HUES48 (cell line): ENCODE results near the gene WDR41.

Experiments
- H3K27ac ChIP-seq: one replicate; pipeline ENCODE4 v1.7.0; 2013; ENCODE audit warnings: low read depth, low read length, inconsistent platforms
- H3K27me3 ChIP-seq: 2 replicates; pipeline ENCODE4 v1.6.1; 2013; ENCODE audit warnings: mild to moderate bottlenecking, low read length; ENCODE audit not compliant: control insufficient read depth, insufficient read depth
- H3K36me3 ChIP-seq: 2 replicates; pipeline ENCODE4 v1.6.1; 2013; ENCODE audit warnings: low read length; ENCODE audit not compliant: control insufficient read depth, insufficient read depth
- H3K4me1 ChIP-seq: 2 replicates; pipeline ENCODE4 v1.6.1; 2013; ENCODE audit warnings: mild to moderate bottlenecking, low read length; ENCODE audit not compliant: control insufficient read depth, insufficient read depth
- H3K4me3 ChIP-seq: 2 replicates; pipeline ENCODE4 v1.5.1; 2013; ENCODE audit warnings: mild to moderate bottlenecking, low read depth, low read length
- H3K9ac ChIP-seq: 2 replicates; pipeline ENCODE4 v1.6.1; 2013; ENCODE audit warnings: mild to moderate bottlenecking, low read depth, low read length, moderate library complexity
- H3K9me3 ChIP-seq: 2 replicates; pipeline ENCODE4 v1.6.1; 2013; ENCODE audit warnings: low read length; ENCODE audit not compliant: control insufficient read depth, insufficient read depth

WDR41 gene

DNA sequence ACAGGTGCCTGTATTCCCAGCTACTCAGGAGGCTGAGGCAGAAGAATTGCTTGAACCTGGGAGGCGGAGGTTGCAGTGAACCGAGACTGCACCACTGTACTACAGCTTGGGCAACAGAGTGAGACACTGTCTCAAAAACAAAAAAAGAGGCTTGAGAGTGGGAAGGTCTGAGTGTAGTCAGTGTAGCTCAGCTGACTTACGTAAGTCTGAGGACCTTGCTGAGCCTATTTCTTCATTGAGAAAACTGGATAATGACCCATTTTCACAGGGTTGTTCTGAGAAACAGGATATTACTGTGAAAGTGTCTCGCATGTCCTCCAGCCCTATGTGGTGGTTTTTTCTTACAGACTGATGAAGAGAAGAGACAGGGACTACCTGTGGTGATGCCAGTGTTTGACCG, 66.7 kb downstream of the WDR41 start:
- Histone ChIP-seq H3K4me3 (no peak overlapping the region), H3K4me1 (no peaks in the 10 kb centered on the region), H3K27me3 (no peaks in the 10 kb centered on the region), H3K9ac (no peak overlapping the region), H3K36me3 (peaks cover 5% of the 10 kb centered on the region; the same call in 1 of the 2 replicates), H3K9me3 (no peaks in the 10 kb centered on the region), H3K27ac (no peak overlapping the region)

DNA sequence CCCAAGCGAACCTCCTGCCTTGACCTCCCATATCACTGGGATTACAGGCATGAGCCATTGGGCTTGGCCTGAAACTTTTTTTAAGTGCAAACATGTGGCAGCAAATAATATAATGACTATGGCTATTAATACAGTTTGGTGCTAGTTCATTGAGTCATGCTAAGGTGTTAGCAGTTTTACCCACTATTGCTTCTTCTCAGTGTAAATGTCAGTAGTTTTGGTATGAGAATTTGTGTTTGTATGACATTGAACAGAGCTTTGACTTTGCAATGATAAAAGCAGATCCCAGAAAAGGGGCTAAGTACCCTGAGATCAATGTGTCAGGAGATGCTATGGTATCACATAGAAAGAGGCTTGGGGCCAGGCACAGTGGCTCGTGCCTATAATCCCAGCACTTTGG, 67.2 kb downstream of the WDR41 start:
- no peaks in the 10 kb centered on the region for H3K27me3 ChIP-seq
- 0 out of 2 replicates have a peak, but pooled peaks cover under 1% of the 10 kb centered on the region for H3K36me3 ChIP-seq
- no peak overlapping the region for H3K4me3 ChIP-seq
- H3K4me1 ChIP-seq: no peaks in the 10 kb centered on the region
- no peak overlapping the region for H3K9ac ChIP-seq
- H3K27ac ChIP-seq: no peak overlapping the region
- no peaks in the 10 kb centered on the region for H3K9me3 ChIP-seq

DNA sequence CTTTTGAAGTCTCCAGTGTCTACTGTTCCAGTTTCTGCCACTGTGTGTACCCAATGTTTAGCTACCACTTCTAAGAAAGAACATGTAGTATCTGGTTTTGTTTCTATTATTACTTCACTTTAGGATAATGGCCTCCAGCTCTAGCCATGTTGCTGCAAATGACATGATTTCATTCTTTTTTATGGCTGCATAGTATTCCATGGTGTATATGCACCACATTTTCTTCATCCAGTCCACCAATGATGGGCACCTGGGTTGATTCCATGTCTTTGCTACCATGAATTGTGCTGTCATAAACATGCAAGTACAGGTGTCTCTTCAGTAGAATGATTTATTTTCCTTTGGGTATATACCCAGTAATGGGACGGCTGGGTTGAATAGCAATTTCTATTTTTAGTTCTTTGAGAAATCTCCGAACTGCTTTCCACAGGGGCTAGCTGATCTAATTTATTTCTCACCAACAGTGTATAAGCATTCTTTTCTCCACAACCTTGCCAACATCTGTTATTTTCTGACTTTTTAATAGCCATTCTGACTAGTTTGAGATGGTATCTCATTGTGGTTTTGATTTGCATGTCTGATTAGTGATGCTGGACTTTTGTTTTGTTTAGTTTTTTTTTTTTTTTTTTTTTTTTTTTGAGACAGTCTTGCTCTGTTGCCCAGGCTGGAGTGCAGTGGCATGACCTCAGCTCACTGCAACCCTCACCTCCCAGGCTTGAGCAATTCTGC, 68.9 kb downstream of the WDR41 start:
- no peak overlapping the region for H3K4me3 ChIP-seq
- H3K27ac ChIP-seq: no peak overlapping the region
- no peaks in the 10 kb centered on the region for H3K4me1 ChIP-seq
- no peaks in the 10 kb centered on the region for H3K9me3 ChIP-seq
- no peak overlapping the region for H3K9ac ChIP-seq
- no peaks in the 10 kb centered on the region for H3K27me3 ChIP-seq
- H3K36me3 ChIP-seq: no peaks in the 10 kb centered on the region

DNA sequence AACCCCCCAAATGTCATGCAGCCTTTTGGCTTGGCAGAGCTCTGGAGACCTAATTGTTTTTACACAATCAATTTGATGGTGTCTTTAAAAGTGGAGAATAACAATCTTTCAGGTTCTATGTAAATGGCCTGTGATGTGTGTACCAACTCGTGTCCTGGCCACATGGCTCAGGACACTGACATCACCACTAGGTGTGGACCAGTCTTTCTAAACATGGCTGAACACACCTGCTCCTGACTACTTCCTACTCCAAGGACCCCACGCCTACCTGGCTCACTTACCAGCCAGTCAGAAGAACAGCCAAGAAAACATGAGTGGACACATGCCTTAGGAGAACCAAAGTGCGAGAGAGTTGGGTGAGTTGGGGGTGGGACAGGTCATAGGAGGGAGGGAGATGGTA, 71.2 kb downstream of the WDR41 start:
- H3K27ac ChIP-seq: no peak overlapping the region
- no peaks in the 10 kb centered on the region for H3K27me3 ChIP-seq
- H3K36me3 ChIP-seq: no peaks in the 10 kb centered on the region
- no peak overlapping the region for H3K4me3 ChIP-seq
- no peak overlapping the region for H3K9ac ChIP-seq
- no peaks in the 10 kb centered on the region for H3K4me1 ChIP-seq
- H3K9me3 ChIP-seq: no peaks in the 10 kb centered on the region

DNA sequence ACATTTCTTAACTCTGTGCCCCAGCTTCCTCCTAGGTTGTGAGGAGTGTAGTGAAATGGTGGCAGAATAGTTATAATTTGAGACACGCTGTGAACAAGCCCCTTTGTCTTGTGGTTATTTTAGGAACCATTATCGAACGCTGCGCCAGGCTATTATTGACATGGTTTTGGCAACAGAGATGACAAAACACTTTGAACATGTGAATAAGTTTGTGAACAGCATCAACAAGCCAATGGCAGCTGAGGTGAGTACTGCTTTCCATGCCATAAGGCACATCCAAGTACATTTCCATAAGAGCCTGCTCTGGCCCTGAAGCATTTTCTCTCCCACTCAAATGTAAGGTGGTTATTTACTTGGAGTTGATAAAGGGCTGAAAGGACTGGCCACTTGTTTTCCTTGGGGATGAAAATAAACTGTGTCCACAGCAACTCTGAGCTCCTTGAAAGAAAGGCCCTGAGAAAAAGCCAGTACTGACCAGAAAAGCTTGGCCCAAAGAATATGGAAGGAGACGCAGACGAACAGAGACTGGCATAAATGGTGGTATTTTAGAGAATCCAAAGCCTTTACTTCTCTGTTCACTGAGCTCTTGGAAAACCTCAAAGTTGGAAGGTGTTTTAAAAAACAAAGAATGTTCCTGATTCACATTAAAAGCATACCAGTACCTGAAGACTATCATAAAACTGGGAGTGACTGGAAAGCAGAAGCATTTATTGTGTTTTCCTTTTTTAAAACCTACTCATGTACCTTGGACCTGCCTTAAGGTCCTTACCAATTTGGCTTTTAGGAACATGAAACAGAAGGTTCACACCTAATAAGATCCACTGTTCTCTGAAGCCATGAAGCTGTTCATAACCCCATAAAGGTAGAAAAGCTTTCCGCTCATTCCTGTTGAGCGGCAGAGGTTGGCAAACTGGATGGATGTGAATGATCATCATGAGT, 72.2 kb downstream of the WDR41 start:
- H3K27ac ChIP-seq: no peak overlapping the region
- no peak overlapping the region for H3K9ac ChIP-seq
- H3K9me3 ChIP-seq: no peaks in the 10 kb centered on the region
- no peak overlapping the region for H3K4me3 ChIP-seq
- H3K4me1 ChIP-seq: no peaks in the 10 kb centered on the region
- H3K27me3 ChIP-seq: no peaks in the 10 kb centered on the region
- no peaks in the 10 kb centered on the region for H3K36me3 ChIP-seq

DNA sequence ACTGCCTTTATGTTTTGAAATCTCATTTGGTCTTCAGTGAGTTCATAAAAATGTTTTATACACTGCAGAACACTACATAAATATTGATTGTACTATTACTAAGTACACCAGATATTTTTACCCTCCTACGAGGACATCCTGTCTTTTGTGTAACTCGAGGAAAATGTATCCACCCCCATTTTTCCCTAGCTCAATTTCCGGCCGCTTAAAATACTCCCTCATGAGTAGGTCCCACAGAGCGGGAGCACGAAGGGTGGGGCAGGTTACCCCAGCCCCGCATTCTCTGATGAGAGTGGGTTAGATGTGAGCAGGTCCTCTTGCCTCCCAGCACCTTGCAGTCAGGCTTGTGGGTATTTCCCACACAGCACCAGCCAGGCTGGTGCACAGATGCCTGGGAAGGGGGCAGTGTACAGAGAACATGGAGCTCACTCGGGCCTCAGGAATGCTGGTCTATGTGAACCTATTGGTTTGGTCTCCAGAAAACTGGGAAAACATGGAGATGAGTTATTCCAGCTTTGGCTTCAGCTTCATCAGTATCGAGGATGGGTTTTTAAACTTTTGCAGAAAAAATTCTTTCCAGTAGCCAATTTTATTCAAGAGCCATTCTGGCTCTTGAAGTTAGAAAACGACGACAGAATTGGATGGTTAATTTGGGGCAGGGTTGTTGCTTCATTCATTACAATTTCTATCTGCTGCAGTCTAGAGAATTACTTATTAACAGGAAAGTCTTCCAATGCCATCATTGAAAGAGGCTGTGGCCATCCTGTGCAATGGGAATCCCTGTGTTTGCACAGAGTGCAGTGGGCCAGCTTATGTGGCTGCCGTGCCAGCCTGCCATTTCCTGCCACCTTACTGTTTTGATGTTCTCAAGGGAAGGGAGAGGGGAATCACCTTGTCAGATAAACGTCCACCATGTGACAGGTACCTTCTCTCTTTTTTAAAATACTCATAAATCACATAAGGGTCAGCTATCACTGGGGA, 73.2 kb downstream of the WDR41 start:
- Histone ChIP-seq H3K36me3 (no peaks in the 10 kb centered on the region), H3K4me1 (no peaks in the 10 kb centered on the region), H3K27me3 (no peaks in the 10 kb centered on the region), H3K9me3 (no peaks in the 10 kb centered on the region), H3K4me3 (no peak overlapping the region), H3K27ac (no peak overlapping the region), H3K9ac (no peak overlapping the region)

DNA sequence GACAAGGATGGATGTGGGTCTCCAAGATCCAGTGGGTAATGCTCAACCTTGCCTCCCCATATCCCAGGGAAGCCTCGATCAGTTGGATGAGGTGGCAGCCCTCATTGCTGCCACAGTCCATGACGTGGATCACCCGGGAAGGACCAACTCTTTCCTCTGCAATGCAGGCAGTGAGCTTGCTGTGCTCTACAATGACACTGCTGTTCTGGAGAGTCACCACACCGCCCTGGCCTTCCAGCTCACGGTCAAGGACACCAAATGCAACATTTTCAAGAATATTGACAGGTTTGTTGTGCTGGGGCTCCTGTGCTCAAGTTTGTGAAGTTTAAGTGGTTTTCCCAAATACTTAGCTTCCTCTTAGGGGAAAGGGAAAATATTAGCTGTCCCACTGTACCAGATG, 74.0 kb downstream of the WDR41 start:
- H3K36me3 ChIP-seq: no peaks in the 10 kb centered on the region
- H3K9ac ChIP-seq: no peak overlapping the region
- H3K9me3 ChIP-seq: no peaks in the 10 kb centered on the region
- no peaks in the 10 kb centered on the region for H3K4me1 ChIP-seq
- no peaks in the 10 kb centered on the region for H3K27me3 ChIP-seq
- H3K27ac ChIP-seq: no peak overlapping the region
- H3K4me3 ChIP-seq: no peak overlapping the region

DNA sequence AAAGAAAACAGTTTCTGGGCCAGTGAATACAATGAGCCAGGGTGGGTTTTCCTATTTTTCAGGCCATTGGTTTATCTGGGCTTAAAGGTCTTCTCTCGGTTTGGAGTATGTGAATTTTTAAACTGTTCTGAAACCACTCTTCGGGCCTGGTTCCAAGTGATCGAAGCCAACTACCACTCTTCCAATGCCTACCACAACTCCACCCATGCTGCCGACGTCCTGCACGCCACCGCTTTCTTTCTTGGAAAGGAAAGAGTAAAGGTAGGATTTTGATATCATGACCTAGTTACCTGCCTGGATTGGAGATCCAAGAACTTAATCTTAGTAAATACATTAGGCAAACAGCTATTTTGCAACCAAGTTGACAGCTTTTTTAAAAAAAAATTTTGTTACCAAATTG, 79.1 kb downstream of the WDR41 start:
- Histone ChIP-seq H3K4me3 (no peak overlapping the region), H3K4me1 (no peaks in the 10 kb centered on the region), H3K27ac (no peak overlapping the region), H3K9me3 (no peaks in the 10 kb centered on the region), H3K9ac (no peak overlapping the region), H3K27me3 (no peaks in the 10 kb centered on the region), H3K36me3 (no peaks in the 10 kb centered on the region)

DNA sequence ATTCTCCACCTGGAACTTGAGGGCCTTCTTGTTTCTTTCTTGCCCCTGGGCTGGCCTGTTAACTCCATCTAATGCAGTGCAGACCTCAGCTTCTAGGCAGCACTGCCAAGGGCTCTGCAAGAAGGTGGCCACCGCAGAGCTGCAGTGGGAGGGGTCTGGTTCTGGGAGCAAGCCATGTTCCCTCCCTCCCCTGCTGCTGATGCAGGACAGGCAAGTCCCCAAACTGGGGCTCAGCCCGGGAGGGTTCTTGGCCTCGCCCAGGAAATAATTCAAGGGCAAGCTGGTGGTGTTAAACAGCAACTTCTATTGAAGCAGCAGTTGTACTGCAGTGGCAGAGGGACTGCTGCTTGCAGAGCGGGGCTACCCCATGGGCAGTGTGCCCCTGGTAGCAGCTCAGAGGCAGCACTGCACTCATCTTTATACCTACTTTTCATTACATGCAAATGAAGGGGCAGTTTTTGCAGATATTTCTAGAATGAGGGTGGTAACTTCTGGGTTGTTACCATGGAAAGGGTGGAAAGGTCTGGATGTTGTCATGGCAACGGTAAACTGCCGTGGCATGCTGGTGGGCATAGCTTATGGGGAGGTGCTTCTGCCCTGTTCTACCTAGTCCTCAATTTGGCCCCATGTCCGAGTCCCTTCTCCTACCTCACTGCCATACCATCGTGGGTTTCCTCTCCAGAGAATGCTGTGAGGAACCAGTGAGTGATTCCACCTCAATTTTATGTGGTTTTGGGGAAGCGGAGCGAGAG, 82.1 kb downstream of the WDR41 start:
- no peaks in the 10 kb centered on the region for H3K4me1 ChIP-seq
- H3K27ac ChIP-seq: no peak overlapping the region
- H3K9ac ChIP-seq: no peak overlapping the region
- H3K36me3 ChIP-seq: no peaks in the 10 kb centered on the region
- H3K9me3 ChIP-seq: no peaks in the 10 kb centered on the region
- H3K27me3 ChIP-seq: no peaks in the 10 kb centered on the region
- H3K4me3 ChIP-seq: no peak overlapping the region

DNA sequence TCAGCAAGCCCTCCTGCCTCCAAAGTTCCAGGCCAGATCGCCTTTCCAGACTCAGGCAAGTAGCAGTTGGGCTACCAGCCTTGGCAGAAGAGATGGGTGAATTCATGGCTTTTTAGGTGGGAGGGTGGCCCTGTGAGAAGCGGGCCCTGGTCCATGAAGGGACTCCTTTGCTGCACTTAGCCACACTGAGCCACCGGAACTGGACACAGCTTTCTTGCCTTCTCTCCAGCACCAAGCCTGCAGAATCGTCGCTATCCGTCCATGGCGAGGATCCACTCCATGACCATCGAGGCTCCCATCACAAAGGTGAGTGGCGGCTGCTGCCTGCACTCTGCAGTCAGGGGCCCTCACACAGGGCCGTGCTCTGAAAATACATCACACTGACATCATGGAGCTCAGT, 85.0 kb downstream of the WDR41 start:
- Histone ChIP-seq H3K27ac (no peak overlapping the region), H3K9me3 (no peaks in the 10 kb centered on the region), H3K36me3 (no peaks in the 10 kb centered on the region), H3K27me3 (no peaks in the 10 kb centered on the region), H3K4me1 (no peaks in the 10 kb centered on the region; the same call in 1 of the 2 replicates), H3K9ac (no peak overlapping the region), H3K4me3 (no peak overlapping the region)
